Transverse colon (tissue), 4 donors: ENCODE data around the gene NLGN1. TPM values are rescaled to one million over a fixed set of nuclear protein-coding genes. Genes with fewer than 3 reads are reported as not detected.

Experiments used
- small RNA-seq, 4 donors: library from RNA; depleted of rRNA; stranded (forward); fragments of <200 nt; gene quantifications; one replicate each; pipeline ENCODE3, GENCODE V24; 2016
- total RNA-seq, 4 donors: library from RNA; depleted of rRNA; stranded (reverse); fragments of >200 nt; gene quantifications; one replicate each; pipeline ENCODE4 v1.1.0, GENCODE V29; 2016

Gene NLGN1
- total RNA-seq, 4 donors from 2014 or later = 0.40 to 5.2 (median 1.9) TPM; not detected in 1

Small RNA genes within 50 kb of the gene (small RNA-seq; reads per million reads assigned to genes)
- 0 reads per million in 4 donors for gene RN7SKP234
